Keratinocyte (primary cell): ENCODE results near the gene CRTC1. TPM values are rescaled to one million over a fixed set of nuclear protein-coding genes. Genes with fewer than 3 reads are reported as not detected.

ENCODE experiments used
- DNase-seq: peaks from one replicate; pipeline ENCODE4 v3.0.0-alpha.2; 2011; ENCODE audit warnings: low read depth, missing footprints, low spot score
- FAIRE-seq: peaks from 2 replicates; lab custom pipeline; 2011; peaks lifted over from hg19 to GRCh38; lab: Jason Lieb, UNC
- H2AFZ ChIP-seq: 2 replicates; pipeline ENCODE4 v1.6.0; 2012; ENCODE audit warnings: low read length, control low read depth, inconsistent platforms; ENCODE audit not compliant: control insufficient read depth
- H3K27ac ChIP-seq: 2 replicates; pipeline ENCODE4 v1.5.1; 2011; ENCODE audit warnings: low read length; ENCODE audit not compliant: control insufficient read depth, insufficient read depth
- H3K27me3 ChIP-seq: 3 replicates; pipeline ENCODE4 v1.6.0; 2011; ENCODE audit warnings: low read length; ENCODE audit not compliant: control insufficient read depth, insufficient read depth; ENCODE audit errors: extremely low read depth
- H3K36me3 ChIP-seq, 2 experiments: 2 replicates in 1 of 2; 3 replicates in 1 of 2; pipeline ENCODE4 v1.5.1; 2011; ENCODE audit warnings: low read length in 2 of 2, mild to moderate bottlenecking in 1 of 2; ENCODE audit not compliant: control insufficient read depth in 2 of 2, insufficient read depth in 2 of 2; ENCODE audit errors: extremely low read depth in 1 of 2
- H3K4me1 ChIP-seq: 3 replicates; pipeline ENCODE4 v1.5.1; 2011; ENCODE audit warnings: low read length; ENCODE audit not compliant: control insufficient read depth, insufficient read depth; ENCODE audit errors: extremely low read depth
- H3K4me2 ChIP-seq: 3 replicates; pipeline ENCODE4 v1.6.0; 2011; ENCODE audit warnings: low read depth, low read length; ENCODE audit not compliant: control insufficient read depth, insufficient read depth; ENCODE audit errors: extremely low read depth
- H3K4me3 ChIP-seq, 3 experiments: fragments of 200-600 bp in 1 of 3; sonication (generic) in 1 of 3; 2 replicates in 2 of 3; 3 replicates in 1 of 3; pipeline ENCODE4 v1.5.1; 2011 to 2016; ENCODE audit warnings: low read length in 3 of 3, mild to moderate bottlenecking in 3 of 3, control low read depth in 2 of 3, inconsistent platforms in 1 of 3, low read depth in 1 of 3, mixed read lengths in 1 of 3, mixed run types in 1 of 3, moderate library complexity in 1 of 3; ENCODE audit not compliant: control insufficient read depth in 2 of 3, insufficient read depth in 2 of 3; ENCODE audit errors: extremely low read depth in 1 of 3
- H3K79me2 ChIP-seq: 2 replicates; pipeline ENCODE4 v1.6.0; 2012; ENCODE audit warnings: low read length; ENCODE audit not compliant: control insufficient read depth, insufficient read depth
- H3K9ac ChIP-seq: 3 replicates; pipeline ENCODE4 v1.6.0; 2011; ENCODE audit warnings: low read length; ENCODE audit not compliant: control insufficient read depth, insufficient read depth; ENCODE audit errors: extremely low read depth
- H3K9me1 ChIP-seq: 3 replicates; pipeline ENCODE4 v1.6.0; 2011; ENCODE audit warnings: low read length; ENCODE audit not compliant: control insufficient read depth, insufficient read depth; ENCODE audit errors: extremely low read depth
- H3K9me3 ChIP-seq: 2 replicates; pipeline ENCODE4 v1.5.1; 2012; ENCODE audit warnings: low read depth, low read length; ENCODE audit not compliant: control insufficient read depth
- H4K20me1 ChIP-seq: 3 replicates; pipeline ENCODE4 v1.6.0; 2011; ENCODE audit warnings: low read length; ENCODE audit not compliant: control insufficient read depth, insufficient read depth; ENCODE audit errors: extremely low read depth
- EZH2 ChIP-seq: IDR thresholded peaks from one replicate; pipeline ENCODE4 v1.6.1; 2012; ENCODE audit warnings: inconsistent platforms, mild to moderate bottlenecking, low read length, moderate library complexity
- dilution Hi-C: fragments of 300-500 bp; cut with MboI; formaldehyde crosslinking; loops from one replicate; pipeline ENCODE4 v1.7.0; 2020; ENCODE audit warnings: low sequenced_read_pairs; ENCODE audit not compliant: extremely low pct_ligation_motif_present
- polyA plus RNA-seq, 5 experiments: library from polyadenylated mRNA; depleted of rRNA in 3 of 5; stranded (reverse) in 3 of 5; stranded (forward) in 1 of 5; unstranded in 1 of 5; fragments of >200 nt; gene quantifications; 1 replicate in 1 of 5; 2 replicates in 3 of 5; 3 replicates in 1 of 5; pipeline versions ENCODE4 v1.2.1 to v1.2.3, GENCODE V29; 2011 to 2012; ENCODE audit warnings: missing spikeins in 2 of 5, low read depth in 1 of 5, low replicate concordance in 1 of 5
- TF ChIP-seq, protein P1 (sequence below), 3 experiments: IDR thresholded peaks in 1 of 3; conservative IDR thresholded peaks in 1 of 3; optimal IDR thresholded peaks in 1 of 3; 2 replicates in 2 of 3; 3 replicates in 1 of 3; pipeline versions ENCODE3 to v1.5.1; 2011; ENCODE audit warnings: low read length in 3 of 3, mild to moderate bottlenecking in 3 of 3, moderate library complexity in 2 of 3, control low read depth in 1 of 3, inconsistent platforms in 1 of 3; ENCODE audit not compliant: insufficient read depth in 2 of 3; ENCODE audit errors: extremely low read depth in 1 of 3

CRTC1 gene
- polyA plus RNA-seq, 1 donor (not counting 4 experiments of a cell fraction or from before 2014, with no cell fraction given): 0.54 TPM

GRCh38 chr19:18645035-18645511, 38.4 kb upstream of the CRTC1 start:
- Histone ChIP-seq H3K79me2 (no peaks in the 10 kb centered on the region), H3K9me1 (no peaks in the 10 kb centered on the region), H2AFZ (no peak overlapping the region), H3K4me3 (no peak overlapping the region), H3K4me1 (no peaks in the 10 kb centered on the region), H3K9ac (no peak overlapping the region), H3K9me3 (peaks cover 4% of the 10 kb centered on the region), H3K27me3 (no peaks in the 10 kb centered on the region), H3K4me2 (no peak overlapping the region), H3K27ac (no peak overlapping the region), H3K36me3 (no peaks in the 10 kb centered on the region), H4K20me1 (no peaks in the 10 kb centered on the region)
- FAIRE-seq: no peak
- no peak for DNase-seq
- TF ChIP-seq, protein P1, sequence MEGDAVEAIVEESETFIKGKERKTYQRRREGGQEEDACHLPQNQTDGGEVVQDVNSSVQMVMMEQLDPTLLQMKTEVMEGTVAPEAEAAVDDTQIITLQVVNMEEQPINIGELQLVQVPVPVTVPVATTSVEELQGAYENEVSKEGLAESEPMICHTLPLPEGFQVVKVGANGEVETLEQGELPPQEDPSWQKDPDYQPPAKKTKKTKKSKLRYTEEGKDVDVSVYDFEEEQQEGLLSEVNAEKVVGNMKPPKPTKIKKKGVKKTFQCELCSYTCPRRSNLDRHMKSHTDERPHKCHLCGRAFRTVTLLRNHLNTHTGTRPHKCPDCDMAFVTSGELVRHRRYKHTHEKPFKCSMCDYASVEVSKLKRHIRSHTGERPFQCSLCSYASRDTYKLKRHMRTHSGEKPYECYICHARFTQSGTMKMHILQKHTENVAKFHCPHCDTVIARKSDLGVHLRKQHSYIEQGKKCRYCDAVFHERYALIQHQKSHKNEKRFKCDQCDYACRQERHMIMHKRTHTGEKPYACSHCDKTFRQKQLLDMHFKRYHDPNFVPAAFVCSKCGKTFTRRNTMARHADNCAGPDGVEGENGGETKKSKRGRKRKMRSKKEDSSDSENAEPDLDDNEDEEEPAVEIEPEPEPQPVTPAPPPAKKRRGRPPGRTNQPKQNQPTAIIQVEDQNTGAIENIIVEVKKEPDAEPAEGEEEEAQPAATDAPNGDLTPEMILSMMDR (optimal IDR thresholded peaks at IDR 0.05 in 1 of 3, IDR thresholded peaks at IDR 0.05 in 1 of 3, conservative IDR thresholded peaks at IDR 0.05 in 1 of 3; ENCODE audit: extremely low read depth in 1 of 3, insufficient read depth in 2 of 3, low read length in 3 of 3): no peak
- TF ChIP-seq EZH2: no peak
- dilution Hi-C loops: no loop called here

- H3K9me1 ChIP-seq: no peaks in the 10 kb centered on the region
- H2AFZ ChIP-seq: no peak overlapping the region
- no peaks in the 10 kb centered on the region for H3K79me2 ChIP-seq
- no peaks in the 10 kb centered on the region for H4K20me1 ChIP-seq
- H3K36me3 ChIP-seq: no peaks in the 10 kb centered on the region
- no peak for TF ChIP-seq EZH2
- TF ChIP-seq, protein P1 (optimal IDR thresholded peaks at IDR 0.05 in 1 of 3, IDR thresholded peaks at IDR 0.05 in 1 of 3, conservative IDR thresholded peaks at IDR 0.05 in 1 of 3; ENCODE audit: extremely low read depth in 1 of 3, insufficient read depth in 2 of 3, low read length in 3 of 3): no peak
- H3K27me3 ChIP-seq: no peaks in the 10 kb centered on the region
- DNase-seq (no peak), FAIRE-seq (no peak)
- H3K4me3 ChIP-seq: no peak overlapping the region
- no peak overlapping the region for H3K4me2 ChIP-seq
- peaks cover 3% of the 10 kb centered on the region for H3K4me1 ChIP-seq
- H3K27ac ChIP-seq: no peak overlapping the region
- no peak overlapping the region for H3K9ac ChIP-seq
- dilution Hi-C loops: no loop called here
- H3K9me3 ChIP-seq: peaks cover 4% of the 10 kb centered on the region
Observed at GRCh38 chr19:18646535-18647370, 36.7 kb upstream of the CRTC1 start.
